Tibial nerve (tissue), 3 donors: Measurements from ENCODE around the gene RGS6.

Experiments
- CTCF ChIP-seq, 5 experiments: fragments of 200-600 bp in 3 of 5; fragments of 450-650 bp in 2 of 5; sonication (generic) in 3 of 5; IDR thresholded peaks; one replicate each; pipeline ENCODE4 v1.5.1; 2016 to 2019; ENCODE audit warnings: antibody characterized with exemption in 5 of 5, mild to moderate bottlenecking in 3 of 5, moderate library complexity in 2 of 5
- POLR2A ChIP-seq, 2 donors: fragments of 450-650 bp; IDR thresholded peaks; one replicate each; pipeline ENCODE4 v1.6.1; 2017; ENCODE audit warnings: antibody characterized with exemption in 2 of 2, mild to moderate bottlenecking in 2 of 2, moderate library complexity in 2 of 2

- TF ChIP-seq CTCF (IDR thresholded peaks at IDR 0.05) (no peak), POLR2A (IDR thresholded peaks at IDR 0.05) (no peak)
Observed at GRCh38 chr14:72045271-72045670, 113.0 kb downstream of the RGS6 start.
